ENCODE results near the gene KIF25.
A peak's percentile ranks its signal among the peaks of the same experiment; 100 is the strongest.

The KIF25 gene

GRCh38 chr6:167997642-167998041, at the start of gene KIF25:
KIF25 (plus strand) TSS chr6:167997671; CDS start chr6:168029586, 31,915 bp downstream.
- no peak for FAIRE-seq

DNA sequence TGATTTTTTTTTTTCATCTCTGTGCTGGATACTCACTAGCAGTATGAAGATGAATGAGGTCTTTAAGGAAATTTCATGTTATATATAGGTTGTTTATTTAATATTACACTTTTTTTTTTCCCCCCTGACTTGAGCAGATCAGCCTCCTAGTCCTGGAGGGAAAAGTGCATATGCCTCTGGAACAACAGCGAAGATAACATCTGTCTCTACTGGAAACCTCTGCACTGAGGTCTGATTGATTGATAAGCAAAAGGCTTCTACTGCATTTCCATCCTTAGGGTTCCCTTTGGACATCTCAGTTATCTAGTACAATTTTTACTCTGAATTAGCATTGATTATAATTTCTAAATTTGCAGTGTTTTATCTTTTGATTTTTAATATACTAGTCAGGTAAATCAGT, 49.8 kb upstream of the KIF25 start:
- no peak for DNase-seq (ENCODE audit: low spot score)
- no peak for FAIRE-seq

More at GRCh38 chr6:167997642-167998041, at the start of gene KIF25:
- no peak for DNase-seq (ENCODE audit: low spot score)

GRCh38 chr6:167948716-167949115, 48.8 kb upstream of the KIF25 start:
- no peak for DNase-seq (ENCODE audit: low spot score)
- FAIRE-seq = no peak

DNA sequence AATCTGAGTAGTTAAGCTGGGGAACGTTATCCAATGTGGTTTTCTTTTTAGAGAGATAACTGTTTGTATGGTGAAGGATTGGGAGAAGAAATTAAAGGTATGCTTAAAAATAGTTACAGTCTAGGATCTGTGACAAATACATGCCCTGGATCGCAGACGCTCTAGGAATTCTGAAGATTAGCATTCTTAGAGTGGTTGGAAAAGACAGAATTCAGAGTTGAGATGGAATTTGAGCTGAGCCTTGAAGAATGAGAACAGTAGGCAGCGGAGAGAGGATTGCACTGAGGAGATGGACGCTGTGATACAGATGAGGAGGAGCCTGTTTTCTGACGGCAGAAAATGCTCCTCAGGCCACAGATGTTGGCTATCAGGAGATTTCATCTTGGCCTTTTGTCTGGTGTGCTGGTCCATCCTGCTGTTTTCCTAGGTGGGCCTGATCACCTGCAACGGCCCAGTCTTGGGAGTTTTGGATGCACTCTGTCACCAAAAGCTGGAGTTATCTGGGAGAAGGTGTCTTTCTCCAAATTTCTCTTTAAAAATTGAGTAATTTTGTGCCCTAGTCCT, 48.3 kb upstream of the KIF25 start:
- FAIRE-seq (no peak), DNase-seq (ENCODE audit: low spot score) (no peak)

DNA sequence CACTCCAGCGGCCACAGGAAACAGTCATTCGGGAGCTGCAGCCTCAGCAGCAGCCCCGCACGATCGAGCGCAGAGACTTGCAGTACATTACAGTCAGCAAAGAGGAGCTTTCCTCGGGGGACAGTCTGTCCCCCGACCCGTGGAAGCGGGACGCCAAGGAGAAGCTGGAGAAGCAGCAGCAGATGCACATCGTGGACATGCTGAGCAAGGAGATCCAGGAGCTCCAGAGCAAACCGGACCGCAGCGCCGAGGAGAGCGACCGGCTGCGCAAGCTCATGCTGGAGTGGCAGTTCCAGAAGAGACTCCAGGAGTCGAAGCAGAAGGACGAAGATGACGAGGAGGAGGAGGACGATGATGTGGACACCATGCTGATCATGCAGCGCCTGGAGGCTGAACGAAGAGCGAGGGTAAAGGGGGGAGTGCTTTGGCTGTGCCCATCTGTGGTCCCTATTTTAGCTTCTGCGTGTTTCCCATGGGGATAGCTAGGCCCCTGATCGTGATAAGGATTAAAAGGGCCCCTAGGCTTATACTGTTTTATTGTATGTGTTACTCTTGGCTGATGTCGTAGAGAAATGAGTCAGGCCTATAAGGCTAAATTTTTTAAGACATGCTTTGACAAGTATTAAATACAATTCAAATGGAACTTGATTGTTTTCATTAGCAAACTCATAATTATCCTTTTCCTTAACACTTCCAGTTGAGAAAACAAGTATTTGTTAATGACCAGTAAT, 45.5 kb upstream of the KIF25 start:
- DNase-seq (ENCODE audit: low spot score) = no peak
- no peak for FAIRE-seq

- FAIRE-seq = no peak
- no peak for DNase-seq (ENCODE audit: low spot score)
These were observed 45.0 kb upstream of the KIF25 start for GRCh38 chr6:167952512-167952859.

DNA sequence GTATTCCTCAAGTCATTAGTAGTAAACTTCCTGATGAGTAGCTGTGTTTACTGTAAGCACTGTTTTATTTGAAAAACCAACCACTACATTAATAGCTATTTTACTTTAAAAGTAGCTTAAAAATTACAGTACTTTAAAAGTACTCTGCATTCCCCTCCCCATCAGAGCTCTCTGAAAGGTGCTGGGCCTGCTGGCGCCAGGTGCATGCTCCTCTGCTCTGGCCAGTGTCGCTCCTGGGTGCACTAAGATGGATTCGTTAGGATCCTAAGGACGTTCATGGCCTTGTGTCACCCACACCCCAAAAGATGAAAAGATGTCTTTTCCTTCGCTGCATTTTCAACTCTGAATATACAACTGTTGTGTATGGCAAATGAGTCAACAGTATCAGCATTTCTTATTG, 43.9 kb upstream of the KIF25 start:
- FAIRE-seq = no peak
- no peak for DNase-seq (ENCODE audit: low spot score)

DNA sequence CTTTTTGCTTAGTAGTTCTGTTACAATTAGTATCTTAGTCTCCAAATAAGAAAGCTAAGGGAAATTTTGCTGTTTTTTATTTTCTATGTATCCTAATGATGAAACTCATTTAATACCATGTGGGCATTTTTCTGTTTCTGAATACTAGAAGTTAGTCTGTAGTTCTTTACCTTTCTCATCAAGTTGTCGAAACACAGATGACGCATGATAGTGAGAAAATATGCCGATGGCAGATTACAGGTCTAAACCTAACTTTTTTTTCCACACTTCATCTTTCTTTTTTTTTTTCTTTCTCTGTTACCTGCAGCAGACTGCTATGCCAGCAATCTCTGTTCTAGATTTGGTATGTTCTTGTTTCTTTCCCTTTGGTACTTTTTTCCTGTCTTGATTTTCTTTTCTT, 43.3 kb upstream of the KIF25 start:
- DNase-seq (ENCODE audit: low spot score) (no peak), FAIRE-seq (no peak)

GRCh38 chr6:167956491-167956890, 41.0 kb upstream of the KIF25 start:
- no peak for FAIRE-seq

GRCh38 chr6:167956983-167957492, 40.4 kb upstream of the KIF25 start:
- no peak for FAIRE-seq

More at GRCh38 chr6:167956491-167956890, 41.0 kb upstream of the KIF25 start:
- DNase-seq (ENCODE audit: low spot score) = no peak

DNA sequence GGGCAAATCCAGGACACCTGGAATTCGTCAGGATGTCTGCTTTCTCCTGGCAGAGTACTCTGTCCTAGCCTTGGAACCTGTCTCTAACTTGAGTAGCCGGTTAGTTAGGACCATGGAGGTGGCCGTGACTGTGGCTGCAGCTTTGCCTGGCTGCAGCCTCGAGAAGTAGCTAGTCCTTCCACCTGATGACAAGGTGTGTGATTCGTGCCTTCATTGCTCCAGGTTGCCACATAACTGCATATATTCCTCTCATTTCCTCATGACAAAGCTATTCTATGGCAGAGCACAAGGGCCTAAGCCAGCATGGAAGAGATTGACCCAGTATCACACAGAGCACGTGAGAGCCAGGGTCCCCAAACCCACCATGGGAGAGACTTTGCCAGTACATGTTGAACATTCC, 39.8 kb upstream of the KIF25 start:
- DNase-seq (ENCODE audit: low spot score) (no peak), FAIRE-seq (no peak)

More at GRCh38 chr6:167956983-167957492, 40.4 kb upstream of the KIF25 start:
- peak; percentile 16 for DNase-seq (ENCODE audit: low spot score)

- FAIRE-seq (no peak), DNase-seq (ENCODE audit: low spot score) (no peak)
These were observed 36.9 kb upstream of the KIF25 start for GRCh38 chr6:167960579-167960978.

DNA sequence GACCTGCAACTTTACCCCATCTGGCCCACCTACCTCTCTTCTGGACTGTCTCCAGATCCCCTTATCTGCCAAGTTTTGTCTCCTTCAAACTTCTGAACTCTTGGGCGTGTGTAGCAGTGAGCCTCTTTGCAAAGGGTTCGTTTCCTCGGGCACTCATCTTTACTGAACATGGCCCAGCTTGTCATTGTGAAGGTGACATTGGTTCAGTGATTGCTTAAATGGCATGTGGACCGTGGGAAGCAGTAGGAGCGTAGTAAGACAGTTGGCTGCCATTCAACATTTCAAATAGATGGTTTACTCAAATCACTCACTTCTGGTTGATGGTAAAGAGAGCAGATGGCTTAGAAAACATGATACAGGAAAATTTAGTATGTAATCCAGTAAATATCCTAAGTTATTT, 34.8 kb upstream of the KIF25 start:
- DNase-seq (ENCODE audit: low spot score) (no peak), FAIRE-seq (no peak)

- FAIRE-seq = no peak
- no peak for DNase-seq (ENCODE audit: low spot score)
These were observed 33.8 kb upstream of the KIF25 start for GRCh38 chr6:167963589-167964057.

DNA sequence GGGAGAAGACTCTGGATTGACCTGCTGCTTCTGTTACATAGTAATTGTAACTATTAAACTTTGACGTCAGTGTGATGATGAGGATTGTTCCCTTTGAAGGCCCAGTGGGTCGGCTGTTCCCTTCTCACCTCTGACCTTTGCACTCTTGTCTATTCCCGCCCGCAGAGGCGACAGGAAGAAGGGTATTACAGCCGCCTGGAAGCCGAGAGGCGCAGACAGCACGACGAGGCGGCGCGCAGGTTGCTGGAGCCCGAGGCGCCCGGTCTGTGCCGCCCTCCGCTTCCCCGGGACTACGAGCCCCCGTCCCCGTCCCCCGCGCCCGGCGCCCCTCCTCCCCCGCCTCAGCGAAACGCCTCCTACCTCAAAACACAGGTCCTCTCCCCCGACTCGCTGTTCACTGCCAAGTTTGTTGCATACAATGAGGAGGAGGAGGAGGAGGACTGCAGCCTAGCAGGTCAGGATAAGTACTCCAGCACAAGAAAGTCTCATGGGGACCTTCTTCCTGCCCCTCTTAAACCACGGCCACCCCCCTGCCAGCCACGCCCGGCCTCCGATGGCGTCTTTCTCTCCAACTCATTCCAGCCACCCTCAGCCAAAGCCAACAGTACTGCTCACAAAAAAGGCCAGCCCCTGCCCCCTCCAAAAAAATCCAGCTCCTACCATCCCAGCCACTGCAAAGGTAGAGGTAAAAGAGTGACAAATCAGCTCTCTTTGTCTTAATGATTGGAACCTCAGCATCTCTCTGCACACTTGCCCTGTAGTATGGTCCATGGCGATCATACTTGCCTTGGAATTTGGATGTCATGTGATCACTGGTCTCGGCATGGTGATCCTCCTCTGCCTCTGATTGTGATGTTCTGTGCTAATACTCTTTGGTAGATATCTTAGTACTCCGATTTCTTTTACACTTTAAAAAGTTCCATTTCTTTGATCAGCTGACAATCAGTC, 31.6 kb upstream of the KIF25 start:
- DNase-seq (ENCODE audit: low spot score) (no peak), FAIRE-seq (no peak)

DNA sequence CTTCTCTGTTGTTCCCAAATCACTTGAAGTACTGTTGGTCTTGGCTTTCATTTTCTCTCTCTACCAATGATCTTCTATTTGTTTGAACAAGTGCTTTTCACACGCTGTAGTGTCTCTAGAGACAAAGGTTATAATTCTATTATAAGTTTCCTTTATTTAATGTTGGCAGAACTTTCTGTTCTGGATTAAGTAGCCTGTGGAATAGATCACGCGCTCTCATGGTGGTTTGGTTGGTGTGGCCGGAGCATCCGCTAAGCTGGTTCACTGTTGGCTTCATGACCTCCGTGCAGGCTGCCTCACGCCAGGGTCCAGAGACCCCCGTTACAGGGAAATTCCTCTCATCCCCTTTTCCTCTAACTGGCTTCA, 30.9 kb upstream of the KIF25 start:
- no peak for DNase-seq (ENCODE audit: low spot score)
- FAIRE-seq = no peak

GRCh38 chr6:167968091-167968490, 29.4 kb upstream of the KIF25 start:
- FAIRE-seq = no peak
- DNase-seq (ENCODE audit: low spot score) = no peak

- no peak for FAIRE-seq
- DNase-seq (ENCODE audit: low spot score) = no peak
These were observed 27.2 kb upstream of the KIF25 start for GRCh38 chr6:167970230-167970629.

DNA sequence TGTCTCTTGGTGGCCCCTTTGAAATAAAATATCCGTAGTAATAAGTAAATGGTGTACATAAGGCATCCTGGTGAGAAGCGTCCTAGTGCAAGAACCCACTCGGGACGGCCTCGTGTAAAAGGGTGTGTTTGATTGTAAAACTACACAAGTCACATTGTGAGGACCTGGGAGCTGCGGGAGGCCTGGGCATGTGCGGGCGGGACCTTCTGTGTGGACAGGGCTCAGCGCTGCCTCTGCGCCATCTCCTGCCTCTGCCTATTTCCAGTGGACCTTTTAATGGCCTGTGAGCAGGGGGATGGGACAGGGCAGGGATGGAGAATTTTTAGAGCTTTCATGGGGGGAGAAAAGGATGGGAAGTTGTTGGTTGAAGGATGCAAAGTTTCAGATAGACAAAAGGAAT, 25.3 kb upstream of the KIF25 start:
- DNase-seq (ENCODE audit: low spot score) (no peak), FAIRE-seq (no peak)

GRCh38 chr6:167973148-167973885, 24.2 kb upstream of the KIF25 start:
- DNase-seq (ENCODE audit: low spot score) = no peak
- FAIRE-seq = no peak

DNA sequence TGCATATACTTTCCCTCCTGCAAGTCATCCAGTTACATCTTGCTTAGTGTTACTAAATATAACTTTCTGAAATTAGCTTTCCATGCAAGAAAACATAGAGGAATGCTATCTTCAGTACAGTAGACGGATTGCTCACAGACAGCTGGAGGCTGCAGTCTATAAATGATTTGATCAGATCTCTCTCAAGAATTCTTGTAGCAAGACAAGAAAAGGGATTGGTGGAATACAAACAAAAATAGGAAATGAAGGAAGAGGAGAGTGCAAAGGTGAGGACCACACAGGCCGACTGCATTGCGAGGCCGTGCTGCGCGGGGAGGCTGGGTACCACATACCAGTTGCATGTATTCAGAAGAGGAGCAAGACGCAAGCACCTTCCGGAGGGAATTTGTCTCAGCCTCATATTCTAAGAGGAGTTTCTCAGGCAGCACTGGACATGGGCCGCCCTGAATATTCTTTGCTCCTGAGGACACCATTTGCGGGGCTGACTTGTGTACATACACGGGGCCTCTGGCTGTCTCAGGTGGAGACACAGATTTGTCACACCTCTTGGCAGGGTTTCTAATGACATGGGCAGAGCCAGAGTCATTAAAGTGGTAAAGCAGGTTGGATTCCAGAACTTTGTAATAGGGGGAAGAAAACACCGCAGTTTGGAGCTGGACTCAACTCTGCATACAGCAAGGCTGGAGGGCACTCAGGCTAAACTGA, 22.7 kb upstream of the KIF25 start:
- DNase-seq (ENCODE audit: low spot score) (no peak), FAIRE-seq (no peak)
